HEK293 (cell line): ENCODE results near the gene SLC35E4.
A peak's percentile ranks its signal among the peaks of the same experiment; 100 is the strongest.

Experiments used
- CTCF ChIA-PET: fragments of 350-600 bp; formaldehyde crosslinking; extraction: SDS; loops from one replicate; lab custom pipeline; 2021; ENCODE audit warnings: antibody characterized with exemption; lab: Yijun Ruan, JAX
- POLR2A ChIA-PET: fragments of 300-600 bp; formaldehyde crosslinking; extraction: SDS; loops from one replicate; lab custom pipeline; 2020; ENCODE audit warnings: antibody characterized with exemption, inconsistent platforms; lab: Yijun Ruan, JAX
- H3K27ac ChIP-seq: fragments of 200-500 bp; sonication (Bioruptor generic); 2 replicates; pipeline ENCODE4 v1.5.1; 2014; ENCODE audit warnings: low read depth, low read length, control low read depth, inconsistent platforms; ENCODE audit errors: extremely low read depth
- H3K36me3 ChIP-seq, 2 experiments: fragments of 200-500 bp in 1 of 2; sonication (Bioruptor generic) in 1 of 2; 1 replicate in 1 of 2; 2 replicates in 1 of 2; pipeline ENCODE4 v1.5.1; 2014 to 2017; ENCODE audit warnings: inconsistent platforms in 2 of 2, low read length in 2 of 2; ENCODE audit not compliant: control insufficient read depth in 2 of 2, insufficient read depth in 1 of 2
- H3K4me1 ChIP-seq: fragments of 200-500 bp; sonication (Bioruptor generic); 2 replicates; pipeline ENCODE4 v1.5.1; 2014; ENCODE audit warnings: mild to moderate bottlenecking, low read length, inconsistent platforms; ENCODE audit not compliant: control insufficient read depth, insufficient read depth
- H3K4me3 ChIP-seq: 2 replicates; pipeline ENCODE4 v1.5.1; 2011; ENCODE audit warnings: low read depth, mild to moderate bottlenecking, control low read depth, low read length, moderate library complexity
- H3K9me3 ChIP-seq: fragments of 200-500 bp; sonication (Bioruptor generic); 2 replicates; pipeline ENCODE4 v1.5.1; 2014; ENCODE audit warnings: low read depth, low read length, inconsistent platforms; ENCODE audit not compliant: control insufficient read depth, insufficient read depth
- KLF10 ChIP-seq: fragments of 450-650 bp; IDR thresholded peaks from 2 replicates; pipeline ENCODE4 v1.5.1; 2018; ENCODE audit warnings: missing biosample characterization, mild to moderate bottlenecking, missing genetic modification characterization
- REPIN1 ChIP-seq: fragments of 450-650 bp; formaldehyde crosslinking; IDR thresholded peaks from 2 replicates; pipeline ENCODE4 v1.5.1; 2017; ENCODE audit warnings: missing biosample characterization, missing genetic modification characterization, low read depth
- SALL2 ChIP-seq: fragments of 450-650 bp; formaldehyde crosslinking; IDR thresholded peaks from 2 replicates; pipeline ENCODE4 v1.5.0; 2017; ENCODE audit warnings: missing biosample characterization, mild to moderate bottlenecking, missing genetic modification characterization, borderline replicate concordance
- TCF7L2 ChIP-seq: IDR thresholded peaks from 2 replicates; pipeline ENCODE4 v1.6.1; 2011; ENCODE audit warnings: low read depth, mild to moderate bottlenecking, inconsistent platforms, low read length, moderate library complexity, borderline replicate concordance
- ZBTB17 ChIP-seq: fragments of 450-650 bp; formaldehyde crosslinking; IDR thresholded peaks from 2 replicates; pipeline ENCODE4 v1.5.1; 2016; ENCODE audit warnings: missing biosample characterization, missing genetic modification characterization
- ZBTB20 ChIP-seq: fragments of 450-650 bp; formaldehyde crosslinking; IDR thresholded peaks from 2 replicates; pipeline ENCODE4 v1.5.1; 2016; ENCODE audit warnings: missing biosample characterization, missing genetic modification characterization
- ZNF155 ChIP-seq: fragments of 450-650 bp; formaldehyde crosslinking; IDR thresholded peaks from 2 replicates; pipeline ENCODE4 v1.5.1; 2016; ENCODE audit warnings: missing biosample characterization, missing genetic modification characterization
- ZNF175 ChIP-seq: fragments of 450-650 bp; formaldehyde crosslinking; IDR thresholded peaks from 2 replicates; pipeline ENCODE4 v1.5.1; 2016; ENCODE audit warnings: missing biosample characterization, missing genetic modification characterization
- ZNF18 ChIP-seq: fragments of 450-650 bp; formaldehyde crosslinking; IDR thresholded peaks from 2 replicates; pipeline ENCODE4 v1.5.1; 2016; ENCODE audit warnings: missing biosample characterization, missing genetic modification characterization
- ZNF184 ChIP-seq: fragments of 450-650 bp; IDR thresholded peaks from 2 replicates; pipeline ENCODE4 v1.5.1; 2018; ENCODE audit warnings: missing biosample characterization, mild to moderate bottlenecking, missing genetic modification characterization
- ZNF19 ChIP-seq: fragments of 450-650 bp; formaldehyde crosslinking; IDR thresholded peaks from 2 replicates; pipeline ENCODE4; 2016; ENCODE audit warnings: missing biosample characterization, missing genetic modification characterization, low read depth
- ZNF214 ChIP-seq: fragments of 450-650 bp; formaldehyde crosslinking; IDR thresholded peaks from 2 replicates; pipeline ENCODE4 v1.5.1; 2017; ENCODE audit warnings: missing biosample characterization, mild to moderate bottlenecking, missing genetic modification characterization, borderline replicate concordance
- ZNF23 ChIP-seq: fragments of 450-650 bp; formaldehyde crosslinking; IDR thresholded peaks from 2 replicates; pipeline ENCODE4 v1.5.1; 2016; ENCODE audit warnings: missing biosample characterization, missing genetic modification characterization, borderline replicate concordance
- ZNF510 ChIP-seq: fragments of 450-650 bp; formaldehyde crosslinking; IDR thresholded peaks from 2 replicates; pipeline ENCODE4 v1.5.1; 2018; ENCODE audit warnings: mild to moderate bottlenecking, missing genetic modification characterization, missing biosample characterization; ENCODE audit not compliant: insufficient replicate concordance
- ZSCAN18 ChIP-seq: fragments of 450-650 bp; formaldehyde crosslinking; IDR thresholded peaks from 2 replicates; pipeline ENCODE4 v1.5.1; 2016; ENCODE audit warnings: missing biosample characterization, missing genetic modification characterization
- ZSCAN4 ChIP-seq: fragments of 450-650 bp; formaldehyde crosslinking; IDR thresholded peaks from 2 replicates; pipeline ENCODE4 v1.5.1; 2017; ENCODE audit warnings: missing biosample characterization, missing genetic modification characterization

SLC35E4 gene

GRCh38 chr22:30610299-30610698 lies 25.3 kb upstream of the SLC35E4 start:
- ChIA-PET POLR2A (no interaction called here), CTCF (interaction anchor here (0.7 to 1.5 kb wide), 6 partner anchors 9 to 215 kb away, joined by 3 to 11 read pairs (median 4); no protein-coding TSS in a partner anchor)
- H3K4me3 ChIP-seq, result no peak overlapping the region
- TF ChIP-seq KLF10 (tag by site-specific recombination) (no peak), ZNF19 (no peak), ZNF18 (tag by site-specific recombination) (no peak)
- no peak overlapping the region for H3K27ac ChIP-seq
- H3K9me3 ChIP-seq, result no peaks in the 10 kb centered on the region
- H3K4me1 ChIP-seq, result no peaks in the 10 kb centered on the region
- H3K36me3 ChIP-seq, result peaks cover 0 to 3% of the 10 kb centered on the region in 2 experiments; a peak in 1 of 3 replicates

- peaks cover 0 to 6% of the 10 kb centered on the region in 2 experiments; a peak in 1 of 3 replicates for H3K36me3 ChIP-seq
- peak; percentile 63; the same call in 1 of the 2 replicates for TF ChIP-seq ZNF23 (tag by site-specific recombination)
- peak; percentile 100 for TF ChIP-seq ZBTB17 (tag by site-specific recombination)
- TF ChIP-seq ZNF175 (tag by site-specific recombination), result no peak
- TF ChIP-seq, all 188 proteins: peak for 2
- CTCF ChIA-PET, result interaction anchor here (0.6 kb wide), 1 partner anchor 127 kb away, joined by 3 read pairs; no protein-coding TSS in a partner anchor
- no peaks in the 10 kb centered on the region for H3K4me1 ChIP-seq
- no peak overlapping the region for H3K4me3 ChIP-seq
- H3K9me3 ChIP-seq, result no peaks in the 10 kb centered on the region
- POLR2A ChIA-PET, result no interaction called here
- no peak overlapping the region for H3K27ac ChIP-seq
These were observed 24.4 kb upstream of the SLC35E4 start for GRCh38 chr22:30611197-30611596.

GRCh38 chr22:30612789-30613188 lies 22.8 kb upstream of the SLC35E4 start:
- H3K9me3 ChIP-seq, result no peaks in the 10 kb centered on the region
- TF ChIP-seq ZSCAN4 (tag by site-specific recombination) (no peak), ZNF510 (tag by site-specific recombination) (no peak), SALL2 (tag by site-specific recombination) (no peak), ZSCAN18 (no peak), REPIN1 (no peak), ZBTB20 (tag by site-specific recombination) (no peak), TCF7L2 (no peak), ZNF155 (no peak)
- TF ChIP-seq, all 188 proteins: peak for 0
- ChIA-PET POLR2A (no interaction called here), CTCF (interaction anchor here (0.7 kb wide), 1 partner anchor 18 kb away, joined by 3 read pairs; no protein-coding TSS in a partner anchor)
- Histone ChIP-seq H3K4me3 (no peak overlapping the region), H3K36me3 (peaks cover 0 to 6% of the 10 kb centered on the region in 2 experiments; a peak in 1 of 3 replicates), H3K27ac (no peak overlapping the region), H3K4me1 (no peaks in the 10 kb centered on the region)

- Histone ChIP-seq H3K9me3 (no peaks in the 10 kb centered on the region), H3K27ac (no peak overlapping the region), H3K4me1 (no peaks in the 10 kb centered on the region), H3K36me3 (peaks cover 0 to 6% of the 10 kb centered on the region in 2 experiments; a peak in 1 of 3 replicates), H3K4me3 (no peak overlapping the region)
- ChIA-PET POLR2A (no interaction called here), CTCF (interaction anchor here (3.2 kb wide), 1 partner anchor 20 kb away, joined by 10 read pairs; the partner anchor contains the start of gene SLC35E4)
- TF ChIP-seq ZNF214 (tag by site-specific recombination) (no peak), ZNF184 (no peak)
These were observed 21.3 kb upstream of the SLC35E4 start for GRCh38 chr22:30614268-30614667.
